ENCODE data around the gene BLVRA.
"Not testable (repeated sequence)": the region's sequence is repeated elsewhere in the genome, so short reads cannot be mapped to it uniquely, and the experiment has no call there.

The BLVRA gene

DNA sequence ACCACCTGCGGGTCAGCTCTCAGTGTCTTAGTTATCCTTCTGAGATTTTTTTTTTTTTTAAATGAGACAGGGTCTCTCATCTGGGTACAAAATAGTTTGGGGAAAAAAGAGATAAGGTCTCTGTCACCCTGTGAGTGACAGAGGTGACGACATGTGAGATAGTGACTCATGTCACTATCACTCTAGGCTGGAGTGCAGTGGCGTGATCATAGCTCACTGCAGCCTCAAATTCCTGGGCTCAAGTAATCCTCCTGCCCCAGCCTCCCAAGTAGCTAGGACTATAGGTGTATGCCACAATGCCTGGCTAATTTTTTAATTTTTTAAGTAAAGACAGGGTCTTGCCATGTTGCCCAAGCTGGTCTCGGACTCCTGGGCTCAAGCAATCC, 10.4 kb downstream of the BLVRA start:
- Histone ChIP-seq H3K9me3 (ENCODE audit: control insufficient read depth, low read length) (no peaks in the 10 kb centered on the region), H3K27ac (ENCODE audit: insufficient read depth, low read length, poor library complexity, severe bottlenecking) (no peak overlapping the region), H3K36me3 (ENCODE audit: control insufficient read depth, insufficient read depth, low read length) (no peaks in the 10 kb centered on the region), H3K27me3 (replicated peaks; ENCODE audit: control insufficient read depth, insufficient read depth, low read length, poor library complexity, severe bottlenecking) (no peaks in the 10 kb centered on the region), H3K4me1 (ENCODE audit: control insufficient read depth, insufficient read depth, low read length, poor library complexity, severe bottlenecking) (peaks cover 3% of the 10 kb centered on the region), H3K4me3 (ENCODE audit: insufficient read depth, low read depth, low read length, poor library complexity, severe bottlenecking) (no peak overlapping the region)
- no peak for DNase-seq

DNA sequence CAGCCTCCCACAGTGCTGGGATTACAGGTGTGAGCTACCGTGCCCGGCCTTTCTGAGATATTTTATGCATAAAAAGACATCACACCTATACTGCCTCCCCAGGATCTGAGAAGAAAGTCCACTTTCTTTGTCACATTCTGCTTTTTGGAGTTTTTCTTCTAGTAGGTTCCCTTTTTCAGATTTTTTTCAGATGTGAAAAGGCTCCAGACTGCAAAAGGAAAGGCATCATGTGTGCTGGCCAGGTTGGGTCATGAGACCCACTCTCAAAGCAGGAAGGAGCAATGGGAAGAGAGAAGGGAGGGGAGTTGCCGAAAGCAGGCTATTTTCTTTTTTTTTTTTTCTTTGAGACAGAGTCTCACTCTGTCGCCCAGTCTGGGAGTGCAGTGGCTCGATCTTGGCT, 10.8 kb downstream of the BLVRA start:
- H3K4me1 ChIP-seq (ENCODE audit: control insufficient read depth, insufficient read depth, low read length, poor library complexity, severe bottlenecking), result peaks cover 3% of the 10 kb centered on the region
- no peak for DNase-seq

DNA sequence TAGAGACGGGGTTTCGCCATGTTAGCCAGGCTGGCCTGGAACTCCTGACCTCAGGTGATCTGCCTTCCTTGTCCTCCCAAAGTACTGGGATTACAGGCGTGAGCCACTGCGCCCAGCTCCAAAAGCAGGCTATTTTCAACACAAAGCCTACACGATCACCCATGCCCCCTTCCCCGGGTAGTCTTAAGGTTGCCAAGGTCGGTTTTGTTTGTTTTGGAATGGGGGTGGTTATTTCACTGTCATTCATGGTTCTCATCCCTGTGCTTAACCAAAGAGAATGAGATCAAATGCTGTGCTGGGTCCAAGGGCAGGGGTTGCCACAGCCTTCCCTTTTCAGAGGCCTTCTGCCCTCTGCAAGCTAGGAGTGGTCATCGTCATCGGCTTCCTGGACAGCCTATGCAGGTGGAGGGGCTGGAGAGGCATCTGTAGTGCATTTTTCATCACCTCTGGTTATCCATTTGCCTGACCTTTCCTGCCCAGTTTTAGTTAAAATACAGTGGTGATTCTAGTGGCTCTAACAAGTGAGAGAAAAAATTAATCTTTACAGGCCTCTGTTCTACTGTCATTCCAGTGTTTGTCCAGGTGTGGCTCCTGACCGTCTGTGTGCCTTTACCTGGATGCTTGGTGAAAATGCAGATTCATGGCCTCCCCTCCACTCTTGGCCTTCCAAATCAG, 11.4 kb downstream of the BLVRA start:
- Histone ChIP-seq H3K36me3 (ENCODE audit: control insufficient read depth, insufficient read depth, low read length) (no peaks in the 10 kb centered on the region), H3K4me3 (ENCODE audit: insufficient read depth, low read depth, low read length, poor library complexity, severe bottlenecking) (no peak overlapping the region), H3K27me3 (replicated peaks; ENCODE audit: control insufficient read depth, insufficient read depth, low read length, poor library complexity, severe bottlenecking) (no peaks in the 10 kb centered on the region), H3K4me1 (ENCODE audit: control insufficient read depth, insufficient read depth, low read length, poor library complexity, severe bottlenecking) (no peaks in the 10 kb centered on the region), H3K27ac (ENCODE audit: insufficient read depth, low read length, poor library complexity, severe bottlenecking) (no peak overlapping the region), H3K9me3 (ENCODE audit: control insufficient read depth, low read length) (no peaks in the 10 kb centered on the region)
- no peak for DNase-seq

More for the DNA sequence above, 10.8 kb downstream of the BLVRA start:
- no peaks in the 10 kb centered on the region for H3K9me3 ChIP-seq (ENCODE audit: control insufficient read depth, low read length)
- no peak overlapping the region for H3K27ac ChIP-seq (ENCODE audit: insufficient read depth, low read length, poor library complexity, severe bottlenecking)
- H3K36me3 ChIP-seq (ENCODE audit: control insufficient read depth, insufficient read depth, low read length), result no peaks in the 10 kb centered on the region
- H3K4me3 ChIP-seq (ENCODE audit: insufficient read depth, low read depth, low read length, poor library complexity, severe bottlenecking), result no peak overlapping the region
- H3K27me3 ChIP-seq (replicated peaks; ENCODE audit: control insufficient read depth, insufficient read depth, low read length, poor library complexity, severe bottlenecking), result no peaks in the 10 kb centered on the region

DNA sequence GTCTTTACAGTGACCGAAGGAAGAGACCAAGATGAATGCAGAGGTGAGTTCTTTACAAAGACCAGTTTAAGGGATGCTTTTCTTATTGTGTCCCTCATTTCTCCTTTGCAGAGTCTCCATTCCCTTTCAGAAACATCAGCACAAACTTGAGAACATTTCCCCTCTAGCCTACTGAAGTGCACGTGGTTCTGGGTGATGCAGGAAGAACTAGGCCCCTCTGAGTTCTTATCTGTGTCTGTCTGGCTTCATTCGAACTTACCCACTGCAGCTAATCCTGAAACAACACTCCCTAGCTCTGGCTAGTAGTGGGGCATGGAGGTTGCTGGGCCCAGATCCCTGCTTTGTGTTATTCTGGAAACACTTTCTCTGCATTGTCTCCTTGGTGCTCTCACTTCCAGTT, 12.6 kb downstream of the BLVRA start:
- H3K4me1 ChIP-seq (ENCODE audit: control insufficient read depth, insufficient read depth, low read length, poor library complexity, severe bottlenecking), result no peaks in the 10 kb centered on the region
- no peak overlapping the region for H3K27ac ChIP-seq (ENCODE audit: insufficient read depth, low read length, poor library complexity, severe bottlenecking)
- no peaks in the 10 kb centered on the region for H3K36me3 ChIP-seq (ENCODE audit: control insufficient read depth, insufficient read depth, low read length)
- H3K27me3 ChIP-seq (replicated peaks; ENCODE audit: control insufficient read depth, insufficient read depth, low read length, poor library complexity, severe bottlenecking), result no peaks in the 10 kb centered on the region
- DNase-seq, result no peak
- H3K4me3 ChIP-seq (ENCODE audit: insufficient read depth, low read depth, low read length, poor library complexity, severe bottlenecking), result no peak overlapping the region
- H3K9me3 ChIP-seq (ENCODE audit: control insufficient read depth, low read length), result no peaks in the 10 kb centered on the region

DNA sequence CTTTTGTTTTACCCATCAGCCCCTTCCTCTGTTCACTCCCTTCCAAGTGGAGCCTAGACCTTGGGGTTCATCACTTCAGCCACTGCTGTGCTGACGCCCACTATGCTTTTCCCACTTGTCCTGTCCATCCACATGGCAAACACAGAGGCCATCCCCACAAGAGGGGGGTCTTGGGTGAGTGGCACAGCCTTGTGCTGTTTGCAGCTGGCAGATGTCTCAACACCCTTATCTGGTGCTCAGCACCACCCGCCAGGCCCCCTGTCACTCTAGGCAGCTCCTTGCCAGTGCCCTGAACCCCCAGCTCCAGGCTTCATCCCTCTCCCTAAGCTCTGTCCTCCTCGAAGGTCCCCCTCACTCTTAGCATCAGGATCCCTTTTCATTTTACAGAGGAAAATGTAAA, 13.1 kb downstream of the BLVRA start:
- no peaks in the 10 kb centered on the region for H3K27me3 ChIP-seq (replicated peaks; ENCODE audit: control insufficient read depth, insufficient read depth, low read length, poor library complexity, severe bottlenecking)
- H3K4me1 ChIP-seq (ENCODE audit: control insufficient read depth, insufficient read depth, low read length, poor library complexity, severe bottlenecking), result no peaks in the 10 kb centered on the region
- H3K4me3 ChIP-seq (ENCODE audit: insufficient read depth, low read depth, low read length, poor library complexity, severe bottlenecking), result no peak overlapping the region
- no peak for DNase-seq
- no peaks in the 10 kb centered on the region for H3K36me3 ChIP-seq (ENCODE audit: control insufficient read depth, insufficient read depth, low read length)
- H3K27ac ChIP-seq (ENCODE audit: insufficient read depth, low read length, poor library complexity, severe bottlenecking), result no peak overlapping the region
- no peaks in the 10 kb centered on the region for H3K9me3 ChIP-seq (ENCODE audit: control insufficient read depth, low read length)

DNA sequence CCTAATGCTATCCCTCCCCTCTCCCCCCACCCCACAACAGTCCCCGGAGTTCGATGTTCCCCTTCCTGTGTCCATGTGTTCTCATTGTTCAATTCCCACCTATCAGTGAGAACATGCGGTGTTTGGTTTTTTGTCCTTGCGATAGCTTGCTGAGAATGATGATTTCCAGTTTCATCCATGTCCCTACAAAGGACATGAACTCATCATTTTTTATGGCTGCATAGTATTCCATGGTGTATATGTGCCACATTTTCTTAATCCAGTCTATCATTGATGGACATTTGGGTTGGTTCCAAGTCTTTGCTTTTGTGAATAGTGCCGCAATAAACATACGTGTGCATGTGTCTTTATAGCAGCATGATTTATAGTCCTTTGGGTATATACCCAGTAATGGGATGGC, 14.8 kb downstream of the BLVRA start:
- not testable (repeated sequence) for H3K9me3 ChIP-seq (ENCODE audit: control insufficient read depth, low read length); H3K27me3 ChIP-seq (replicated peaks; ENCODE audit: control insufficient read depth, insufficient read depth, low read length, poor library complexity, severe bottlenecking); H3K4me3 ChIP-seq (ENCODE audit: insufficient read depth, low read depth, low read length, poor library complexity, severe bottlenecking); H3K4me1 ChIP-seq (ENCODE audit: control insufficient read depth, insufficient read depth, low read length, poor library complexity, severe bottlenecking); H3K27ac ChIP-seq (ENCODE audit: insufficient read depth, low read length, poor library complexity, severe bottlenecking); DNase-seq; H3K36me3 ChIP-seq (ENCODE audit: control insufficient read depth, insufficient read depth, low read length)

DNA sequence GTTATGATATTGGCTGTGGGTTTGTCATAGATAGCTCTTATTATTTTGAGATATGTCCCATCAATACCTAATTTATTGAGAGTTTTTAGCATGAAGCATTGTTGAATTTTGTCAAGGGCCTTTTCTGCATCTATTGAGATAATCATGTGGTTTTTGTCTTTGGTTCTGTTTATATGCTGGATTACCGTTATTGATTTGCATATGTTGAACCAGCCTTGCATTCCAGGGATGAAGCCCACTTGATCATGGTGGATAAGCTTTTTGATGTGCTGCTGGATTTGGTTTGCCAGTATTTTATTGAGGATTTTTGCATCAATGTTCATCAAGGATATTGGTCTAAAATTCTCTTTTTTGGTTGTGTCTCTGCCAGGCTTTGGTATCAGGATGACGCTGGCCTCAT, 16.8 kb downstream of the BLVRA start:
- H3K27ac ChIP-seq (ENCODE audit: insufficient read depth, low read length, poor library complexity, severe bottlenecking); H3K4me1 ChIP-seq (ENCODE audit: control insufficient read depth, insufficient read depth, low read length, poor library complexity, severe bottlenecking); H3K9me3 ChIP-seq (ENCODE audit: control insufficient read depth, low read length); H3K36me3 ChIP-seq (ENCODE audit: control insufficient read depth, insufficient read depth, low read length); DNase-seq; H3K4me3 ChIP-seq (ENCODE audit: insufficient read depth, low read depth, low read length, poor library complexity, severe bottlenecking); H3K27me3 ChIP-seq (replicated peaks; ENCODE audit: control insufficient read depth, insufficient read depth, low read length, poor library complexity, severe bottlenecking): not testable (repeated sequence)

DNA sequence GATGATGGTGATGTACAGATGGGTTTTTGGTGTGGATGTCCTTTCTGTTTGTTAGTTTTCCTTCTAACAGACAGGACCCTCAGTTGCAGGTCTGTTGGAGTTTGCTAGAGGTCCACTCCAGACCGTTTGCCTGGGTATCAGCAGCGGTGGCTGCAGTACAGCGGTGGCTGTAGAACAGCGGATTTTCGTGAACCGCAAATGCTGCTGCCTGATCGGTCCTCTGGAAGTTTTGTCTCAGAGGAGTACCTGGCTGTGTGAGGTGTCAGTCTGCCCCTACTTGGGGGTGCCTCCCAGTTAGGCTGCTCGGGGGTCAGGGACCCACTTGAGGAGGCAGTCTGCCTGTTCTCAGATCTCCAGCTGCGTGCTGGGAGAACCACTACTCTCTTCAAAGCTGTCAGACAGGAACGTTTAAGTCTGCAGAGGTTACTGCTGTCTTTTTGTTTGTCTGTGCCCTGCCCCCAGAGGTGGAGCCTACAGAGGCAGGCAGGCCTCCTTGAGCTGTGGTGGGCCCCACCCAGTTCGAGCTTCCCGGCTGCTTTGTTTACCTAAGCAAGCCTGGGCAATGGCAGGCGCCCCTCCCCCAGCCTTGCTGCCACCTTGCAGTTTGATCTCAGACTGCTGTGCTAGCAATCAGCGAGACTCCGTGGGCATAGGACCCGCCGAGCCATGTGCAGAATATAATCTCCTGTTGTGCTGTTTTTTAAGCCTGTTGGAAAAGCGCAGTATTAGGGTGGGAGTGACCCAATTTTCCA, 20.0 kb downstream of the BLVRA start:
- not testable (repeated sequence) for DNase-seq; H3K27me3 ChIP-seq (replicated peaks; ENCODE audit: control insufficient read depth, insufficient read depth, low read length, poor library complexity, severe bottlenecking)

DNA sequence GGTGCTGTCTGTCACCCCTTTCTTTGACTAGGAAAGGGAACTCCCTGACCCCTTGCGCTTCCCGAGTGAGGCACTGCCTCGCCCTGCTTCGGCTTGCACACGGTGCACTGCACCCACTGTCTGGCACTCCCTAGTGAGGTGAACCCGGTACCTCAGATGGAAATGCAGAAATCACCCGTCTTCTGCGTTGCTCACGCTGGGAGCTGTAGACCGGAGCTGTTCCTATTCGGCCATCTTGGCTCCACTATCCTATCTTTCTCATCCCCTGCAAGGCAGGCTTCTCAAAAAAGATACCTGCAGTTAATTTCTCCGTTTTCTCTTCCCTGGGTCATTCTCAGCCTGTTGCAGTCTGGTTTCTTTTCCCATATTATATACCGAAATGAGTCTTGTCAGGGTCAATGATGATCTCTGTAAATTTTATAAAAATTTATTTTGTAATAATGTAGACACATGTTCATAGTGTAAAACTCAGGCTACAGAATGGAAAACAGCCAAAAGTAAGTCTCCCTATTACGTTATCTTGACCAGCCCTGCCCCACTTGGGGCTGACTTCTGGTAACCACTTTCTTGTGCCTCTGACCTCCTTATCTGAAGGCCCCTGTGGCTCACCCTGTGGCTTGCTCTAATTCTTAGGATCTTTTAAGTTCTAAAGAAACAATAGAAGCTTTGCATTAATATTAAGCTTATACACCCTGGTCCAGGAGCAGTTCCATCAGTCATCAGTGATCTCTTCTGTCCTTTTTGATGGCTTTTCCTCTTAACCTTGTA, 20.7 kb downstream of the BLVRA start:
- Histone ChIP-seq H3K27me3 (replicated peaks; ENCODE audit: control insufficient read depth, insufficient read depth, low read length, poor library complexity, severe bottlenecking) (no peaks in the 10 kb centered on the region), H3K36me3 (ENCODE audit: control insufficient read depth, insufficient read depth, low read length) (no peaks in the 10 kb centered on the region), H3K4me3 (ENCODE audit: insufficient read depth, low read depth, low read length, poor library complexity, severe bottlenecking) (no peak overlapping the region), H3K9me3 (ENCODE audit: control insufficient read depth, low read length) (no peaks in the 10 kb centered on the region), H3K4me1 (ENCODE audit: control insufficient read depth, insufficient read depth, low read length, poor library complexity, severe bottlenecking) (no peaks in the 10 kb centered on the region), H3K27ac (ENCODE audit: insufficient read depth, low read length, poor library complexity, severe bottlenecking) (no peak overlapping the region)
- DNase-seq, result no peak

More for the DNA sequence above, 20.0 kb downstream of the BLVRA start:
- not testable (repeated sequence) for H3K4me1 ChIP-seq (ENCODE audit: control insufficient read depth, insufficient read depth, low read length, poor library complexity, severe bottlenecking); H3K4me3 ChIP-seq (ENCODE audit: insufficient read depth, low read depth, low read length, poor library complexity, severe bottlenecking); H3K36me3 ChIP-seq (ENCODE audit: control insufficient read depth, insufficient read depth, low read length); H3K27ac ChIP-seq (ENCODE audit: insufficient read depth, low read length, poor library complexity, severe bottlenecking); H3K9me3 ChIP-seq (ENCODE audit: control insufficient read depth, low read length)

All from effector memory CD4-positive, alpha-beta T cell (primary cell).